Measurements from ENCODE around the gene RGS14. TPM values are rescaled to one million over a fixed set of nuclear protein-coding genes. Genes with fewer than 3 reads are reported as not detected.
"Not testable (repeated sequence)": the region's sequence is repeated elsewhere in the genome, so short reads cannot be mapped to it uniquely, and the experiment has no call there.

RGS14 gene
- total RNA-seq, 1 donor: 13.6 TPM

DNA sequence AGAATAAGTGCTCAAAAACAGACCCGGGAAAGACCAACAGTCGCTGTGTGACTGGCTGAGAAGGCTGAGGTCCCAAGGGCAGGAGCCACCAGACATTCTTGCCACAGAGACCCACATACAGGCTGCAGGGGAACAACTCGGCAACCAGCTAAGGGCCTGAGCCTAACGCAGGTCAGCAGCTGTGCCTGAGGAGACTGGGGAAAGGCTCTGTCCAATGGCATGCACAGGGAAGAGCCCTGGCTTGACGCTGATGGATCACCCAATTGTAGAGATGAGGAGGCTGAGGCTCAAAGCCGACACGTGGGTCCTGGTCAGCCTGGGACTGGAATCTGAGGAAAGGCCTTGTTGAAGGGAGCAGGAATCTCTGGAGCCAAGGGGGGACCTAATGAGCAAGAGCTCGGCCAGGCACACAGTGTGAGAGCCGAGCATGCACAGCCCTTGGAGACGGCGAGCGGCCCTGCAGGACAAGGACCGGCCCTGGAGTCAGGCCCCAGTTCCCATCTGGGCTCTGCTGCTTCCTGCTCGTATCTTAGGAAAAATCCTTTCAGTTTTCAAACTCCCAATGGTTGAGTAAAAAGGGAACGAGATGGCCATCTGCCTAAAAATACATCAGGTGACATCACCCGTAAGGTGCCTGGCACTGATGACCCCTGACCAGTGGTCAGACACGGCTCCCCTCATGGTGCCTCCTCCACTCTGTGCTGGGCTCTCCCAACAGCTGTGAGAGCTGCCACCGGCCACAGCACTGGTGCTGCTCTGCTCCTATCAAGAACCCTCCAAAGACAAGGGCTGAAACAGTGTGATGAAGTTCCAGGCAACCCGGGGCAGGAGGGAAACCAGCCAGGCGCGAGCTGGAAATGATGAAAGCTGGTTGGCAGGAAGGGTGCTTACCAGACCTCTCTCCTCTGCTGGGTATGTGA is 22.7 kb upstream of the RGS14 start:
- Histone ChIP-seq H3K27me3 (ENCODE audit: insufficient read depth, low read length) (no peaks in the 10 kb centered on the region), H3K9me3 (ENCODE audit: low read depth, low read length) (no peaks in the 10 kb centered on the region), H3K4me3 (ENCODE audit: low read length) (no peak overlapping the region), H3K4me1 (ENCODE audit: insufficient read depth, low read length) (peaks cover 38% of the 10 kb centered on the region)

GRCh38 chr5:177335701-177336065 is 22.0 kb upstream of the RGS14 start:
- H3K9me3 ChIP-seq (ENCODE audit: low read depth, low read length): no peaks in the 10 kb centered on the region
- H3K4me1 ChIP-seq (ENCODE audit: insufficient read depth, low read length): peaks cover 36% of the 10 kb centered on the region
- no peak overlapping the region for H3K4me3 ChIP-seq (ENCODE audit: low read length)
- no peaks in the 10 kb centered on the region for H3K27me3 ChIP-seq (ENCODE audit: insufficient read depth, low read length)

DNA sequence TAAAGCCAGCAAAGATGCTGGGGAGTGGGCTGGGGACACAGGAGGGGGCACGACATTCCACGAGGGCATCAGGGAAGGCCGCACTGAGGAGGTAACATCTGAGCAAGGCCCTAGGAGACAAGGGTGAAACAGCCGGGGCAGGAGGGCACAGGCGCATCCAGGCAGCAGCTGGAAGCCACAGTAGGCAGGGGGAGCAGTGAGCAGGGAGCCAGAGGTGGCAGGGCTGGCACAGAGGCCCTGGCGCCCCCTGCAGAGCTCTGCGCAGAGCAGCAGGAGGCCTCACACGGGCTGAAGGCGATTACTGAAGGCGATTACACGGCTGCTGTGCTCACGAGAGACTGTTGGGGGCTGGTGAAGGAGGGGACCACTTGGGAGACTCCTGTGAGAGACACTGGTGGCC is 21.6 kb upstream of the RGS14 start:
- Histone ChIP-seq H3K4me1 (ENCODE audit: insufficient read depth, low read length) (peaks cover 32% of the 10 kb centered on the region), H3K4me3 (ENCODE audit: low read length) (no peak overlapping the region), H3K27me3 (ENCODE audit: insufficient read depth, low read length) (no peaks in the 10 kb centered on the region), H3K9me3 (ENCODE audit: low read depth, low read length) (no peaks in the 10 kb centered on the region)

DNA sequence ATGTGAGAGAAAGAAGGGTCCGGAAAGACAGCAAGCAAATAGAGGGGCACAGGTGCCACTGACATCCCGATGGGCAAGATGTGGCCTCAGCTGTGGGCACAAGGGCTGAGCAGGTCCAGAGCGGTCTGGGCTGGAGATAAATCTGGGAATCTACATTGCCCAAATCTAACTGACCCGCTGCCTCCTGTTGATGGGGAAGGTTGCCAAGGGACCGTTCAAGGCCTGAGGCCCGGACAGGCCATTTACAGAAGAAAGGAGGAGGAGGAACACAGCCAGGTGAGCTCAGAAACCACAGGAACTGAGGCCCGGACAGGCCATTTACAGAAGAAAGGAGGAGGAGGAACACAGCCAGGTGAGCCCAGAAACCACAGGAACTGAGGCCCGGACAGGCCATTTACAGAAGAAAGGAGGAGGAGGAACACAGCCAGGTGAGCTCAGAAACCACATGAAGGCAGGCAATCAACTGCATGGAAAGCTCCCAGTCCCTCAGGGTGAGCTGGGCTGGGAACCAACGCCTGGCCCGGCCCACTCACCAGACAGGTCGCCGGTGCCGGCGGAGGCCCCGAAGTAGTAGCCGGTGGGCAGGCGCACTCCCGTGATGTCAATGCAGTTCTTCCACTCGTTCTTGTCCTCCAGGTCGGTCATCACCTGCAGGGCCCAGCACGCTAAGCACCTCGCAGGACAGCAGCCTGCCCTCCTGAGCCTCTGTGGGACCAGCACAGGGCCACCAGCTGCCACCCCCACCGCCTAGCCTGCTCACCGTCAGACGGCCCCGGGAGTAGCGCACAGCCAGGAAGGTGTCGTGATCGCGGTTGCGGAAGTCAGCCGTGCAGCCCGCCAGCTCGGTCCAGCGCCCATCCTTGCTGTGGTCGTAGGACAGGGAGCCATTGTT is 20.9 kb upstream of the RGS14 start:
- H3K27me3 ChIP-seq (ENCODE audit: insufficient read depth, low read length): no peaks in the 10 kb centered on the region
- H3K4me1 ChIP-seq (ENCODE audit: insufficient read depth, low read length): peaks cover 25% of the 10 kb centered on the region
- no peak overlapping the region for H3K4me3 ChIP-seq (ENCODE audit: low read length)
- H3K9me3 ChIP-seq (ENCODE audit: low read depth, low read length): no peaks in the 10 kb centered on the region

GRCh38 chr5:177338251-177339106 is 19.2 kb upstream of the RGS14 start:
- no peaks in the 10 kb centered on the region for H3K27me3 ChIP-seq (ENCODE audit: insufficient read depth, low read length)
- peaks cover 17% of the 10 kb centered on the region for H3K4me1 ChIP-seq (ENCODE audit: insufficient read depth, low read length)
- H3K9me3 ChIP-seq (ENCODE audit: low read depth, low read length): no peaks in the 10 kb centered on the region
- no peak overlapping the region for H3K4me3 ChIP-seq (ENCODE audit: low read length)

- Histone ChIP-seq H3K9me3 (ENCODE audit: low read depth, low read length) (no peaks in the 10 kb centered on the region), H3K4me3 (ENCODE audit: low read length) (no peak overlapping the region), H3K4me1 (ENCODE audit: insufficient read depth, low read length) (peaks cover 17% of the 10 kb centered on the region), H3K27me3 (ENCODE audit: insufficient read depth, low read length) (no peaks in the 10 kb centered on the region)
These were observed 18.6 kb upstream of the RGS14 start for GRCh38 chr5:177339107-177339638.

GRCh38 chr5:177343000-177343399 is 14.7 kb upstream of the RGS14 start:
- not testable (repeated sequence) for H3K27me3 ChIP-seq (ENCODE audit: insufficient read depth, low read length); H3K4me3 ChIP-seq (ENCODE audit: low read length); H3K9me3 ChIP-seq (ENCODE audit: low read depth, low read length)
- H3K4me1 ChIP-seq (ENCODE audit: insufficient read depth, low read length): peaks cover 29% of the 10 kb centered on the region

DNA sequence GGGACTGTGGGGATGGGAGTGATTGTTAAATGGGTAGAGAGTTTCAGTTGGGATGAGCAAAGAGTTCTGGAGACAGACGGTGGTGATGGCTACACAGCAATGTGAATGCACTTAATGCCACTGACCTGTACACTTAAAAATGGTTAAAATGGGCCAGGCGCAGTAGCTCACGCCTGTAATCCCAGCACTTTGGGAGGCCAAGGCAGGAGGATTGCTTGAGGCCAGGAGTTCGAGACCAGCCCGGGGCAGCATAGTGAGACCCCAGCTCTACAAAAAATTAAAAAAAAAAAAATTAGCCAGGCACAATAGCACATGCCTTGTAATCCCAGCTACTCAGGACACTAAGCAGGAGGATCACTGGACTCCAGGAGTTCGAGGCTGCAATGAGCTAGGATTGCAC is 13.9 kb upstream of the RGS14 start:
- H3K4me3 ChIP-seq (ENCODE audit: low read length): no peak overlapping the region
- peaks cover 29% of the 10 kb centered on the region for H3K4me1 ChIP-seq (ENCODE audit: insufficient read depth, low read length)
- no peaks in the 10 kb centered on the region for H3K9me3 ChIP-seq (ENCODE audit: low read depth, low read length)
- no peaks in the 10 kb centered on the region for H3K27me3 ChIP-seq (ENCODE audit: insufficient read depth, low read length)

GRCh38 chr5:177344891-177345290 is 12.8 kb upstream of the RGS14 start:
- H3K27me3 ChIP-seq (ENCODE audit: insufficient read depth, low read length): no peaks in the 10 kb centered on the region
- no peaks in the 10 kb centered on the region for H3K9me3 ChIP-seq (ENCODE audit: low read depth, low read length)
- no peak overlapping the region for H3K4me3 ChIP-seq (ENCODE audit: low read length)
- H3K4me1 ChIP-seq (ENCODE audit: insufficient read depth, low read length): peaks cover 29% of the 10 kb centered on the region

DNA sequence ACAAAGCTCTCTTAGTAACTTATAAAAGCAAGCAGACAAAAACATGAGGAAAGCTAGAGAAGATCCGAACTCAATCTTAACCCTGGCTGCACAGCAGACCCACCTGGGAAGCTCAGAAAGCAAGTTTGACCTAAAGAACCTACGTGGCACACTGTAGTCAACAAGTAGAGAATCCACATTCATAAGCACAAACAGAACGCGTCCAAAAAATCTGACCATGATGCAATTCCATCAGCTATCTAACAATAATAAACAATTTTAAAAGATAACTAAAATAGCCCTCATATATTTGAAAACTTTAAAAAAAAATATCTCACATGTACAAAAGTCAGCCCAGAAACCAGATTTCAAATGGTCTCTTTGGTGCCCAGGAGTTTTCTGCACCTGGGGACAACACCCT is 10.9 kb upstream of the RGS14 start:
- H3K9me3 ChIP-seq (ENCODE audit: low read depth, low read length): no peaks in the 10 kb centered on the region
- no peaks in the 10 kb centered on the region for H3K27me3 ChIP-seq (ENCODE audit: insufficient read depth, low read length)
- peaks cover 42% of the 10 kb centered on the region for H3K4me1 ChIP-seq (ENCODE audit: insufficient read depth, low read length)
- H3K4me3 ChIP-seq (ENCODE audit: low read length): no peak overlapping the region

- Histone ChIP-seq H3K4me3 (ENCODE audit: low read length) (no peak overlapping the region), H3K4me1 (ENCODE audit: insufficient read depth, low read length) (peaks cover 51% of the 10 kb centered on the region), H3K9me3 (ENCODE audit: low read depth, low read length) (no peaks in the 10 kb centered on the region), H3K27me3 (ENCODE audit: insufficient read depth, low read length) (no peaks in the 10 kb centered on the region)
These were observed 10.0 kb upstream of the RGS14 start for GRCh38 chr5:177347699-177348098.

- Histone ChIP-seq H3K4me3 (ENCODE audit: low read length) (no peak overlapping the region), H3K4me1 (ENCODE audit: insufficient read depth, low read length) (peaks cover 65% of the 10 kb centered on the region), H3K27me3 (ENCODE audit: insufficient read depth, low read length) (no peaks in the 10 kb centered on the region), H3K9me3 (ENCODE audit: low read depth, low read length) (no peaks in the 10 kb centered on the region)
These were observed 8.4 kb upstream of the RGS14 start for GRCh38 chr5:177349362-177349647.

GRCh38 chr5:177349762-177350161 is 8.0 kb upstream of the RGS14 start:
- peaks cover 70% of the 10 kb centered on the region for H3K4me1 ChIP-seq (ENCODE audit: insufficient read depth, low read length)
- no peak overlapping the region for H3K4me3 ChIP-seq (ENCODE audit: low read length)
- H3K27me3 ChIP-seq (ENCODE audit: insufficient read depth, low read length): no peaks in the 10 kb centered on the region
- H3K9me3 ChIP-seq (ENCODE audit: low read depth, low read length): no peaks in the 10 kb centered on the region

GRCh38 chr5:177350776-177351391 is 6.8 kb upstream of the RGS14 start:
- Histone ChIP-seq H3K27me3 (ENCODE audit: insufficient read depth, low read length) (no peaks in the 10 kb centered on the region), H3K4me3 (ENCODE audit: low read length) (peak overlapping the region; percentile 66), H3K4me1 (ENCODE audit: insufficient read depth, low read length) (peaks cover 81% of the 10 kb centered on the region), H3K9me3 (ENCODE audit: low read depth, low read length) (no peaks in the 10 kb centered on the region)

All from mononuclear cell (primary cell).